Caco-2 (cell line): ENCODE results near the gene RIPOR3. TPM values are rescaled to one million over a fixed set of nuclear protein-coding genes. Genes with fewer than 3 reads are reported as not detected.
A peak's percentile ranks its signal among the peaks of the same experiment; 100 is the strongest.

Experiments used
- BruUV-seq: library from RNA; stranded (reverse); fragments of 400-500 nt; replicated peaks from 2 replicates; lab custom pipeline; 2021; lab: Mats Ljungman, UMichigan
- CTCF ChIA-PET: fragments of 300-600 bp; sonication (Branson Sonifier 250); formaldehyde crosslinking; loops from one replicate; lab custom pipeline; 2022; ENCODE audit warnings: antibody characterized with exemption; lab: Charles Lee
- POLR2A ChIA-PET: fragments of 300-600 bp; sonication (Branson Sonifier 250); formaldehyde crosslinking; loops from one replicate; lab custom pipeline; 2022; ENCODE audit warnings: antibody characterized with exemption; lab: Charles Lee
- DNase-seq, 2 experiments: peaks; one replicate each; pipeline versions ENCODE4 v3.0.0 to v3.0.0-alpha.2; 2020 to 2022
- H3K27me3 ChIP-seq: replicated peaks from 2 replicates; pipeline ENCODE4 v1.6.0; 2011; ENCODE audit warnings: low read length; ENCODE audit not compliant: control insufficient read depth, insufficient read depth
- H3K36me3 ChIP-seq: 2 replicates; pipeline ENCODE4 v1.5.1; 2011; ENCODE audit warnings: low read length; ENCODE audit not compliant: control insufficient read depth, insufficient read depth
- H3K4me1 ChIP-seq: fragments of 250-450 bp; sonication (Bioruptor Pico); 2 replicates; pipeline ENCODE4 v1.5.1; 2020; ENCODE audit warnings: mild to moderate bottlenecking
- H3K4me3 ChIP-seq: 2 replicates; pipeline ENCODE4 v1.5.1; 2011; ENCODE audit warnings: low read depth, mild to moderate bottlenecking, control low read depth, low read length
- H3K9me3 ChIP-seq: fragments of 250-450 bp; sonication (Bioruptor Pico); 2 replicates; pipeline ENCODE4 v1.5.1; 2020; ENCODE audit warnings: mild to moderate bottlenecking, moderate library complexity
- H3K27ac Mint-ChIP-seq: one replicate; pipeline ENCODE4 v1.8.0; 2022; ENCODE audit warnings: mixed read lengths; ENCODE audit not compliant: unreplicated experiment
- H3K27me3 Mint-ChIP-seq: one replicate; pipeline ENCODE4 v1.8.0; 2022; ENCODE audit warnings: mixed read lengths; ENCODE audit not compliant: insufficient read depth, unreplicated experiment
- H3K36me3 Mint-ChIP-seq: one replicate; pipeline ENCODE4 v1.8.0; 2022; ENCODE audit warnings: mild to moderate bottlenecking, mixed read lengths; ENCODE audit not compliant: insufficient read depth, unreplicated experiment
- H3K4me1 Mint-ChIP-seq: one replicate; pipeline ENCODE4 v1.8.0; 2022; ENCODE audit warnings: low read depth, mixed read lengths; ENCODE audit not compliant: unreplicated experiment
- H3K4me3 Mint-ChIP-seq: one replicate; pipeline ENCODE4 v1.8.0; 2022; ENCODE audit warnings: mild to moderate bottlenecking, moderate library complexity, mixed read lengths; ENCODE audit not compliant: unreplicated experiment
- H3K9me3 Mint-ChIP-seq: one replicate; pipeline ENCODE4 v1.8.0; 2022; ENCODE audit warnings: mixed read lengths; ENCODE audit not compliant: unreplicated experiment
- CTCF ChIP-seq, 2 experiments: fragments of 200-600 bp in 1 of 2; IDR thresholded peaks; 1 replicate in 1 of 2; 2 replicates in 1 of 2; pipeline versions ENCODE4 v1.5.1 to v1.8.0; 2011 to 2022; ENCODE audit warnings: antibody characterized with exemption in 1 of 2, control low read depth in 1 of 2, inconsistent platforms in 1 of 2, low read depth in 1 of 2, low read length in 1 of 2, mild to moderate bottlenecking in 1 of 2, moderate library complexity in 1 of 2; ENCODE audit not compliant: insufficient read depth in 1 of 2, severe bottlenecking in 1 of 2, unreplicated experiment in 1 of 2
- intact Hi-C: fragments of 100-400 bp; cut with micrococcal nuclease; formaldehyde crosslinking; loops from one replicate; pipeline ENCODE4 v1.10.0; 2022; ENCODE audit not compliant: unreplicated experiment
- total RNA-seq: library from RNA; stranded (reverse); gene quantifications from 2 replicates; pipeline ENCODE4 v1.2.3, GENCODE V29; 2022

RIPOR3 gene
- total RNA-seq, 1 experiment from 2014 or later = 0.18 TPM

- DNase-seq = no peak
- CTCF ChIA-PET = interaction anchor here (0.6 to 1.6 kb wide), 3 partner anchors 8 to 483 kb away, joined by 3 to 4 read pairs (median 4); no protein-coding TSS in a partner anchor
Measured at GRCh38 chr20:50654904-50655303, 36.4 kb downstream of the RIPOR3 start.

GRCh38 chr20:50652702-50653294 is 38.5 kb downstream of the RIPOR3 start:
- H3K4me3 ChIP-seq = no peak overlapping the region
- intact Hi-C loops = no loop called here
- BruUV-seq = no TSS peak
- no peaks in the 10 kb centered on the region for H3K36me3 ChIP-seq
- DNase-seq = no peak
- H3K9me3 Mint-ChIP-seq = peaks cover 10% of the 10 kb centered on the region
- TF ChIP-seq CTCF (IDR thresholded peaks at IDR 0.05; ENCODE audit: insufficient read depth in 1 of 2, low read depth in 1 of 2, low read length in 1 of 2, severe bottlenecking in 1 of 2, unreplicated experiment in 1 of 2) = no peak
- H3K4me1 ChIP-seq = peaks cover 11% of the 10 kb centered on the region
- no peak overlapping the region for H3K27ac Mint-ChIP-seq
- no peaks in the 10 kb centered on the region for H3K27me3 Mint-ChIP-seq
- peaks cover 5% of the 10 kb centered on the region for H3K36me3 Mint-ChIP-seq
- ChIA-PET POLR2A (interaction anchor here (1.0 kb wide), 1 partner anchor 78 kb away, joined by 3 read pairs; the partner anchor contains the start of gene PARD6B), CTCF (interaction anchor here (0.6 to 1.1 kb wide), 5 partner anchors 10 to 96 kb away, joined by 3 to 5 read pairs (median 4); no protein-coding TSS in a partner anchor)
- no peaks in the 10 kb centered on the region for H3K9me3 ChIP-seq
- H3K27me3 ChIP-seq = no peaks in the 10 kb centered on the region
- H3K4me3 Mint-ChIP-seq = no peak overlapping the region
- H3K4me1 Mint-ChIP-seq = peaks cover 17% of the 10 kb centered on the region

More at GRCh38 chr20:50654904-50655303, 36.4 kb downstream of the RIPOR3 start:
- peaks cover 33% of the 10 kb centered on the region for H3K4me1 Mint-ChIP-seq
- no peaks in the 10 kb centered on the region for H3K27me3 Mint-ChIP-seq
- TF ChIP-seq CTCF (IDR thresholded peaks at IDR 0.05; ENCODE audit: insufficient read depth in 1 of 2, low read depth in 1 of 2, low read length in 1 of 2, severe bottlenecking in 1 of 2, unreplicated experiment in 1 of 2) = no peak
- H3K9me3 Mint-ChIP-seq = no peaks in the 10 kb centered on the region
- no peaks in the 10 kb centered on the region for H3K36me3 Mint-ChIP-seq
- no peaks in the 10 kb centered on the region for H3K36me3 ChIP-seq
- no TSS peak for BruUV-seq
- H3K4me1 ChIP-seq = peaks cover 25% of the 10 kb centered on the region
- peak overlapping the region; percentile 13 for H3K27ac Mint-ChIP-seq
- no peak overlapping the region for H3K4me3 ChIP-seq
- POLR2A ChIA-PET = interaction anchor here (0.6 kb wide), 1 partner anchor 80 kb away, joined by 3 read pairs; no protein-coding TSS in a partner anchor
- H3K4me3 Mint-ChIP-seq = no peak overlapping the region
- intact Hi-C loops = no loop called here
- no peaks in the 10 kb centered on the region for H3K9me3 ChIP-seq
- H3K27me3 ChIP-seq = no peaks in the 10 kb centered on the region

- Histone ChIP-seq H3K9me3 (peaks cover 5% of the 10 kb centered on the region), H3K36me3 (no peaks in the 10 kb centered on the region), H3K4me3 (no peak overlapping the region), H3K4me1 (peaks cover 11% of the 10 kb centered on the region), H3K27me3 (no peaks in the 10 kb centered on the region)
- no peak overlapping the region for H3K4me3 Mint-ChIP-seq
- H3K9me3 Mint-ChIP-seq = peaks cover 10% of the 10 kb centered on the region
- H3K27ac Mint-ChIP-seq = no peak overlapping the region
- peaks cover 5% of the 10 kb centered on the region for H3K36me3 Mint-ChIP-seq
- no TSS peak for BruUV-seq
- no peaks in the 10 kb centered on the region for H3K27me3 Mint-ChIP-seq
- intact Hi-C loops = no loop called here
- POLR2A ChIA-PET = no interaction called here
- peaks cover 17% of the 10 kb centered on the region for H3K4me1 Mint-ChIP-seq
- TF ChIP-seq CTCF (IDR thresholded peaks at IDR 0.05; ENCODE audit: insufficient read depth in 1 of 2, low read depth in 1 of 2, low read length in 1 of 2, severe bottlenecking in 1 of 2, unreplicated experiment in 1 of 2) = no peak
- DNase-seq = no peak
- CTCF ChIA-PET = interaction anchor here (0.6 to 1.2 kb wide), 4 partner anchors 10 to 97 kb away, joined by 3 to 6 read pairs (median 4); no protein-coding TSS in a partner anchor
Measured at GRCh38 chr20:50651676-50652075, 39.7 kb downstream of the RIPOR3 start.
